ENCODE results near the gene SLC5A5.
"Not testable (repeated sequence)": the region's sequence is repeated elsewhere in the genome, so short reads cannot be mapped to it uniquely, and the experiment has no call there.

SLC5A5 gene

GRCh38 chr19:17866964-17867486 is 4.7 kb upstream of the SLC5A5 start:
- DNase-seq = no peak
- in situ Hi-C loops (cut with MboI; ENCODE audit: low pct_unique_long_range_greater_than_20kb, low sequenced_read_pairs) = no loop called here

- in situ Hi-C loops (cut with MboI; ENCODE audit: low pct_unique_long_range_greater_than_20kb, low sequenced_read_pairs) = no loop called here
These were observed 3.1 kb upstream of the SLC5A5 start for GRCh38 chr19:17868669-17869068.

GRCh38 chr19:17869114-17869608 is 2.6 kb upstream of the SLC5A5 start:
- no peak for DNase-seq
- in situ Hi-C loops (cut with MboI; ENCODE audit: low pct_unique_long_range_greater_than_20kb, low sequenced_read_pairs) = no loop called here

More at GRCh38 chr19:17868669-17869068, 3.1 kb upstream of the SLC5A5 start:
- DNase-seq = no peak

GRCh38 chr19:17871032-17871877 is 490 bp upstream of the SLC5A5 start:
- DNase-seq = no peak
- in situ Hi-C loops (cut with MboI; ENCODE audit: low pct_unique_long_range_greater_than_20kb, low sequenced_read_pairs) = no loop called here

- DNase-seq = peak; percentile 55
- in situ Hi-C loops (cut with MboI; ENCODE audit: low pct_unique_long_range_greater_than_20kb, low sequenced_read_pairs) = no loop called here
These were observed 681 bp downstream of the SLC5A5 start for GRCh38 chr19:17872251-17873001.

- DNase-seq = no peak
- in situ Hi-C loops (cut with MboI; ENCODE audit: low pct_unique_long_range_greater_than_20kb, low sequenced_read_pairs) = no loop called here
These were observed 2.3 kb downstream of the SLC5A5 start for GRCh38 chr19:17873786-17874757.

- in situ Hi-C loops (cut with MboI; ENCODE audit: low pct_unique_long_range_greater_than_20kb, low sequenced_read_pairs) = no loop called here
- DNase-seq = no peak
These were observed 3.0 kb downstream of the SLC5A5 start for GRCh38 chr19:17874758-17875135.

GRCh38 chr19:17877696-17878095 is 6.0 kb downstream of the SLC5A5 start:
- in situ Hi-C loops (cut with MboI; ENCODE audit: low pct_unique_long_range_greater_than_20kb, low sequenced_read_pairs) = no loop called here
- no peak for DNase-seq

GRCh38 chr19:17879466-17879865 is 7.7 kb downstream of the SLC5A5 start:
- in situ Hi-C loops (cut with MboI; ENCODE audit: low pct_unique_long_range_greater_than_20kb, low sequenced_read_pairs) = no loop called here

GRCh38 chr19:17881701-17882100 is 10.0 kb downstream of the SLC5A5 start:
- DNase-seq = no peak
- in situ Hi-C loops (cut with MboI; ENCODE audit: low pct_unique_long_range_greater_than_20kb, low sequenced_read_pairs) = no loop called here

More at GRCh38 chr19:17879466-17879865, 7.7 kb downstream of the SLC5A5 start:
- no peak for DNase-seq

- in situ Hi-C loops (cut with MboI; ENCODE audit: low pct_unique_long_range_greater_than_20kb, low sequenced_read_pairs) = no loop called here
- no peak for DNase-seq
These were observed 12.1 kb downstream of the SLC5A5 start for GRCh38 chr19:17883627-17884410.

- in situ Hi-C loops (cut with MboI; ENCODE audit: low pct_unique_long_range_greater_than_20kb, low sequenced_read_pairs) = no loop called here
These were observed 14.8 kb downstream of the SLC5A5 start for GRCh38 chr19:17886515-17886914.

GRCh38 chr19:17887221-17887620 is 15.5 kb downstream of the SLC5A5 start:
- in situ Hi-C loops (cut with MboI; ENCODE audit: low pct_unique_long_range_greater_than_20kb, low sequenced_read_pairs); DNase-seq: not testable (repeated sequence)

More at GRCh38 chr19:17886515-17886914, 14.8 kb downstream of the SLC5A5 start:
- DNase-seq = no peak

- in situ Hi-C loops (cut with MboI; ENCODE audit: low pct_unique_long_range_greater_than_20kb, low sequenced_read_pairs) = no loop called here
- DNase-seq = no peak
These were observed 16.5 kb downstream of the SLC5A5 start for GRCh38 chr19:17888260-17888659.

- in situ Hi-C loops (cut with MboI; ENCODE audit: low pct_unique_long_range_greater_than_20kb, low sequenced_read_pairs) = no loop called here
- DNase-seq = peak; percentile 44
These were observed 18.0 kb downstream of the SLC5A5 start for GRCh38 chr19:17889609-17890214.

- in situ Hi-C loops (cut with MboI; ENCODE audit: low pct_unique_long_range_greater_than_20kb, low sequenced_read_pairs) = no loop called here
- no peak for DNase-seq
These were observed 22.0 kb downstream of the SLC5A5 start for GRCh38 chr19:17893766-17894165.

GRCh38 chr19:17902701-17903100 is 31.0 kb downstream of the SLC5A5 start:
- in situ Hi-C loops (cut with MboI; ENCODE audit: low pct_unique_long_range_greater_than_20kb, low sequenced_read_pairs) = no loop called here
- DNase-seq = peak; percentile 43

GRCh38 chr19:17908244-17908643 is 36.5 kb downstream of the SLC5A5 start:
- no peak for DNase-seq

More at GRCh38 chr19:17908244-17908643, 36.5 kb downstream of the SLC5A5 start:
- in situ Hi-C loops (cut with MboI; ENCODE audit: low pct_unique_long_range_greater_than_20kb, low sequenced_read_pairs) = no loop called here

Data from KBM-7 (cell line).